H9 (cell line): ENCODE data around the gene NFKB1. TPM values are rescaled to one million over a fixed set of nuclear protein-coding genes. Genes with fewer than 3 reads are reported as not detected.

Source experiments
- DNase-seq: peaks from one replicate; pipeline ENCODE4 v3.0.0-alpha.2; 2017
- H2AFZ ChIP-seq: one replicate; pipeline ENCODE4 v1.6.1; 2013; ENCODE audit warnings: mild to moderate bottlenecking, low read length, control low read depth, moderate library complexity
- H2AK5ac ChIP-seq: 2 replicates; pipeline ENCODE4 v1.6.1; 2013; ENCODE audit warnings: low read length, control low read depth, mixed read lengths; ENCODE audit not compliant: insufficient read length
- H2BK120ac ChIP-seq: one replicate; pipeline ENCODE4 v1.6.1; 2013; ENCODE audit warnings: low read depth, mild to moderate bottlenecking, low read length, control low read depth, inconsistent platforms; ENCODE audit not compliant: poor library complexity, severe bottlenecking
- H2BK12ac ChIP-seq: 2 replicates; pipeline ENCODE4 v1.6.1; 2013; ENCODE audit warnings: low read length, control low read depth, mixed read lengths, low read depth; ENCODE audit not compliant: insufficient read length
- H2BK15ac ChIP-seq: 2 replicates; pipeline ENCODE4 v1.6.1; 2013; ENCODE audit warnings: low read depth, low read length, control low read depth
- H2BK20ac ChIP-seq: one replicate; pipeline ENCODE4 v1.6.1; 2013; ENCODE audit warnings: low read depth, mild to moderate bottlenecking, low read length, control low read depth, inconsistent platforms; ENCODE audit not compliant: poor library complexity, severe bottlenecking
- H2BK5ac ChIP-seq: 2 replicates; pipeline ENCODE4 v1.6.1; 2013; ENCODE audit warnings: low read length, control low read depth, mixed read lengths; ENCODE audit not compliant: insufficient read length
- H3K14ac ChIP-seq: 2 replicates; pipeline ENCODE4 v1.6.1; 2013; ENCODE audit warnings: low read length, control low read depth; ENCODE audit not compliant: insufficient read depth
- H3K18ac ChIP-seq: 2 replicates; pipeline ENCODE4 v1.6.1; 2013; ENCODE audit warnings: low read depth, mild to moderate bottlenecking, mixed read lengths, low read length, control low read depth; ENCODE audit not compliant: insufficient read length
- H3K23ac ChIP-seq: 2 replicates; pipeline ENCODE4 v1.6.1; 2013; ENCODE audit warnings: low read length, control low read depth, mixed read lengths, low read depth; ENCODE audit not compliant: insufficient read length
- H3K23me2 ChIP-seq: 2 replicates; pipeline ENCODE4 v1.6.1; 2013; ENCODE audit warnings: low read depth, mild to moderate bottlenecking, mixed read lengths, low read length, control low read depth; ENCODE audit not compliant: insufficient read length, poor library complexity, severe bottlenecking
- H3K27ac ChIP-seq: 2 replicates; pipeline ENCODE4 v1.5.1; 2013; ENCODE audit warnings: low read length, control low read depth, mixed read lengths, low read depth; ENCODE audit not compliant: insufficient read length
- H3K27me3 ChIP-seq: 2 replicates; pipeline ENCODE4 v1.6.1; 2013; ENCODE audit warnings: low read length, control low read depth, inconsistent platforms; ENCODE audit not compliant: insufficient read depth
- H3K4ac ChIP-seq: 2 replicates; pipeline ENCODE4 v1.6.1; 2013; ENCODE audit warnings: low read depth, mild to moderate bottlenecking, control low read depth, inconsistent platforms, low read length, moderate library complexity
- H3K4me1 ChIP-seq: 2 replicates; pipeline ENCODE4 v1.6.1; 2013; ENCODE audit warnings: low read length, control low read depth, inconsistent platforms; ENCODE audit not compliant: insufficient read depth
- H3K4me2 ChIP-seq: 2 replicates; pipeline ENCODE4 v1.6.1; 2013; ENCODE audit warnings: low read length, control low read depth, mixed read lengths; ENCODE audit not compliant: insufficient read length, insufficient read depth
- H3K56ac ChIP-seq: 2 replicates; pipeline ENCODE4 v1.6.1; 2013; ENCODE audit warnings: low read depth, mild to moderate bottlenecking, mixed read lengths, low read length, control low read depth; ENCODE audit not compliant: insufficient read length
- H3K79me1 ChIP-seq: 2 replicates; pipeline ENCODE4 v1.6.1; 2013; ENCODE audit warnings: low read depth, mild to moderate bottlenecking, moderate library complexity, low read length, control low read depth, inconsistent platforms; ENCODE audit not compliant: insufficient read depth, poor library complexity, severe bottlenecking
- H3K79me2 ChIP-seq: 2 replicates; pipeline ENCODE4 v1.6.1; 2013; ENCODE audit warnings: low read length, control low read depth, inconsistent platforms; ENCODE audit not compliant: insufficient read depth
- H3K9ac ChIP-seq: 2 replicates; pipeline ENCODE4 v1.6.1; 2013; ENCODE audit warnings: low read length, control low read depth, mixed read lengths; ENCODE audit not compliant: insufficient read length; ENCODE audit errors: extremely low read depth
- H3K9me3 ChIP-seq: one replicate; pipeline ENCODE4 v1.6.1; 2013; ENCODE audit warnings: low read depth, low read length, inconsistent platforms; ENCODE audit not compliant: control insufficient read depth
- H3T11ph ChIP-seq: one replicate; pipeline ENCODE4 v1.6.1; 2013; ENCODE audit warnings: mild to moderate bottlenecking, low read length, control low read depth, inconsistent platforms
- H4K20me1 ChIP-seq: one replicate; pipeline ENCODE4 v1.6.1; 2013; ENCODE audit not compliant: control insufficient read depth, insufficient read length, insufficient read depth
- H4K5ac ChIP-seq: 2 replicates; pipeline ENCODE4 v1.6.1; 2013; ENCODE audit warnings: low read depth, mild to moderate bottlenecking, mixed read lengths, low read length, control low read depth; ENCODE audit not compliant: insufficient read length
- H4K8ac ChIP-seq: replicated peaks from 2 replicates; pipeline ENCODE4 v1.6.1; 2013; ENCODE audit warnings: low read length, control low read depth, mixed read lengths, low read depth; ENCODE audit not compliant: insufficient read length
- H4K91ac ChIP-seq: 2 replicates; pipeline ENCODE4 v1.6.1; 2013; ENCODE audit warnings: low read depth, mild to moderate bottlenecking, moderate library complexity, mixed read lengths, low read length, control low read depth; ENCODE audit not compliant: insufficient read length
- H3K27ac Mint-ChIP-seq, 3 experiments: 2 replicates in 2 of 3; 3 replicates in 1 of 3; pipeline ENCODE4 v1.8.0; 2020 to 2021; ENCODE audit warnings: mixed read lengths in 3 of 3, mild to moderate bottlenecking in 1 of 3, moderate library complexity in 1 of 3
- H3K27me3 Mint-ChIP-seq: 2 replicates; pipeline ENCODE4 v1.8.0; 2021; ENCODE audit warnings: low read depth, mild to moderate bottlenecking, moderate library complexity, mixed read lengths
- H3K36me3 Mint-ChIP-seq, 3 experiments: 2 replicates in 2 of 3; 3 replicates in 1 of 3; pipeline ENCODE4 v1.8.0; 2020 to 2021; ENCODE audit warnings: low read depth in 3 of 3, mixed read lengths in 3 of 3; ENCODE audit not compliant: insufficient read depth in 1 of 3
- H3K4me1 Mint-ChIP-seq, 2 experiments: 2 replicates each; pipeline ENCODE4 v1.8.0; 2020; ENCODE audit warnings: mixed read lengths in 2 of 2
- H3K4me3 Mint-ChIP-seq, 2 experiments: 2 replicates in 1 of 2; 3 replicates in 1 of 2; pipeline ENCODE4 v1.8.0; 2020 to 2021; ENCODE audit warnings: mild to moderate bottlenecking in 2 of 2, mixed read lengths in 2 of 2, moderate library complexity in 1 of 2
- H3K9me3 Mint-ChIP-seq, 2 experiments: 2 replicates in 1 of 2; 3 replicates in 1 of 2; pipeline ENCODE4 v1.8.0; 2020; ENCODE audit warnings: mild to moderate bottlenecking in 2 of 2, mixed read lengths in 2 of 2, moderate library complexity in 1 of 2
- CTCF ChIP-seq: fragments of 200-600 bp; sonication (generic); conservative IDR thresholded peaks from 3 replicates; pipeline ENCODE4 v1.8.0; 2021; ENCODE audit warnings: antibody characterized with exemption, mild to moderate bottlenecking
- WGBS: extraction: QIAGEN DNeasy Blood & Tissue Kit; methylation state at CpG from one replicate; pipeline ENCODE4 v1.1.7; 2013; ENCODE audit warnings: missing lambda C conversion rate, low lambda C conversion rate, mixed read lengths; ENCODE audit not compliant: insufficient read length; ENCODE audit errors: extremely low coverage; 5-methylcytosine and 5-hydroxymethylcytosine counted together
- total RNA-seq: library from RNA; stranded (reverse); gene quantifications from 2 replicates; pipeline ENCODE4 v1.2.1, GENCODE V29; 2021

The NFKB1 gene
- total RNA-seq, 1 experiment from 2014 or later = 5.7 TPM

- Histone ChIP-seq H2AK5ac (no peak overlapping the region), H3T11ph (no peak overlapping the region), H2AFZ (no peak overlapping the region), H3K79me2 (no peaks in the 10 kb centered on the region), H3K4ac (no peak overlapping the region), H2BK120ac (no peak overlapping the region), H4K20me1 (no peaks in the 10 kb centered on the region), H2BK12ac (no peak overlapping the region), H4K5ac (no peak overlapping the region), H3K9me3 (no peaks in the 10 kb centered on the region), H4K91ac (no peak overlapping the region), H2BK15ac (no peak overlapping the region), H3K79me1 (no peaks in the 10 kb centered on the region), H3K18ac (no peak overlapping the region), H2BK5ac (no peak overlapping the region), H3K4me1 (no peaks in the 10 kb centered on the region), H3K27me3 (no peaks in the 10 kb centered on the region), H3K9ac (no peak overlapping the region), H3K14ac (no peak overlapping the region), H3K23me2 (no peaks in the 10 kb centered on the region), H3K27ac (no peak overlapping the region), H3K56ac (no peak overlapping the region), H3K23ac (no peak overlapping the region), H4K8ac (no peak overlapping the region), H3K4me2 (no peak overlapping the region), H2BK20ac (no peak overlapping the region)
- Mint-ChIP-seq H3K4me3 (no peak overlapping the region), H3K4me1 (no peaks in the 10 kb centered on the region), H3K27me3 (no peaks in the 10 kb centered on the region), H3K36me3 (peaks cover 4 to 16% (median 7%) of the 10 kb centered on the region in 3 experiments; a peak in 6 of 7 replicates), H3K9me3 (no peaks in the 10 kb centered on the region), H3K27ac (no peak overlapping the region)
- no peak for TF ChIP-seq CTCF
- DNase-seq = no peak
- no CpG with 5 or more reads among the region's 1 CpG for WGBS
Observed at GRCh38 chr4:102663073-102663472, 161.9 kb downstream of the NFKB1 start.
